ENCODE data around the gene OXSM. TPM values are rescaled to one million over a fixed set of nuclear protein-coding genes. Genes with fewer than 3 reads are reported as not detected.

The OXSM gene
- polyA plus RNA-seq, 3 donors: 2.9 to 8.2 (median 4.5) TPM

DNA sequence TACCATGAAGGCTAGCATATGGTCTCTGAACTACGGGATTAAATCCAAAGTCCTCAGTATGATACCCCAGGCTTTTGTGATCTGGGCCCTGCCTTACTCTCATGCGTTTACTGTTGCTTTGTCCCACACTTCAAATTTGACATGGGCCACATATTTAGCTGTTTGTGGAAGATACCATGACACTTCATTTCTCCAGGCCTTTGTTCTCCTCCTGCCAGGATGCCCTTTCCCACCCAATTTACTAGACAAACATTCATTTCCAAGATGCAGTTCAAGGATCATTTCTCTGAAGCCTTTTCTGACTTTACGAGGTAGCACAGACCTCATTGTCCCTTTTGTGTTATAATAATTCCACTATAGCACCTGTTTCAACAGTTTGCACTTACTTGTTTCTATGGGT is 2.2 kb upstream of the OXSM start:
- no peak for DNase-seq
- Histone ChIP-seq H3K4me1 (ENCODE audit: control insufficient read depth in 1 of 2, insufficient read depth in 2 of 2, low read length in 2 of 2) (peaks cover 23 to 29% of the 10 kb centered on the region in 2 donors), H4K20me1 (ENCODE audit: insufficient read depth, low read length) (no peaks in the 10 kb centered on the region), H3K4me2 (replicated peaks; ENCODE audit: extremely low read depth, low read length, poor library complexity, severe bottlenecking) (no peak overlapping the region), H3K27ac (ENCODE audit: low read depth in 1 of 2, low read length in 2 of 2) (no peak overlapping the region), H3K27me3 (ENCODE audit: control insufficient read depth in 2 of 2, insufficient read depth in 2 of 2, low read length in 2 of 2) (no peaks in the 10 kb centered on the region), H3K79me2 (ENCODE audit: insufficient read depth, low read length) (peaks cover 23% of the 10 kb centered on the region), H3K9ac (ENCODE audit: insufficient read depth, low read length, poor library complexity, severe bottlenecking) (no peak overlapping the region), H3K4me3 (replicated peaks in 1 of 3; ENCODE audit: low read depth in 2 of 3, low read length in 3 of 3) (no peak overlapping the region), H3K36me3 (replicated peaks in 1 of 2; ENCODE audit: control insufficient read depth in 1 of 2, insufficient read depth in 2 of 2, low read length in 2 of 2) (no peaks in the 10 kb centered on the region), H2AFZ (ENCODE audit: insufficient read depth, low read depth, low read length, poor library complexity, severe bottlenecking) (no peak overlapping the region), H3K9me3 (replicated peaks in 1 of 2; ENCODE audit: control insufficient read depth in 1 of 2, insufficient read depth in 1 of 2, low read length in 2 of 2) (no peaks in the 10 kb centered on the region)
- TF ChIP-seq, protein P1, sequence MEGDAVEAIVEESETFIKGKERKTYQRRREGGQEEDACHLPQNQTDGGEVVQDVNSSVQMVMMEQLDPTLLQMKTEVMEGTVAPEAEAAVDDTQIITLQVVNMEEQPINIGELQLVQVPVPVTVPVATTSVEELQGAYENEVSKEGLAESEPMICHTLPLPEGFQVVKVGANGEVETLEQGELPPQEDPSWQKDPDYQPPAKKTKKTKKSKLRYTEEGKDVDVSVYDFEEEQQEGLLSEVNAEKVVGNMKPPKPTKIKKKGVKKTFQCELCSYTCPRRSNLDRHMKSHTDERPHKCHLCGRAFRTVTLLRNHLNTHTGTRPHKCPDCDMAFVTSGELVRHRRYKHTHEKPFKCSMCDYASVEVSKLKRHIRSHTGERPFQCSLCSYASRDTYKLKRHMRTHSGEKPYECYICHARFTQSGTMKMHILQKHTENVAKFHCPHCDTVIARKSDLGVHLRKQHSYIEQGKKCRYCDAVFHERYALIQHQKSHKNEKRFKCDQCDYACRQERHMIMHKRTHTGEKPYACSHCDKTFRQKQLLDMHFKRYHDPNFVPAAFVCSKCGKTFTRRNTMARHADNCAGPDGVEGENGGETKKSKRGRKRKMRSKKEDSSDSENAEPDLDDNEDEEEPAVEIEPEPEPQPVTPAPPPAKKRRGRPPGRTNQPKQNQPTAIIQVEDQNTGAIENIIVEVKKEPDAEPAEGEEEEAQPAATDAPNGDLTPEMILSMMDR (IDR thresholded peaks at IDR 0.05): no peak
- WGBS (ENCODE audit: insufficient coverage): 100% methylated on average over 2 of the region's 3 CpGs
- intact Hi-C loops (cut with micrococcal nuclease): no loop called here
- peak overlapping the region in 1 of 7 donors; percentile 64 for H3K27ac Mint-ChIP-seq
- H3K4me1 Mint-ChIP-seq: peaks cover 28% of the 10 kb centered on the region
- peaks cover 0 to 2% (median 0%) of the 10 kb centered on the region in 3 donors for H3K27me3 Mint-ChIP-seq (ENCODE audit: low read depth in 3 of 3)
- H3K4me3 Mint-ChIP-seq: no peak overlapping the region
- no peaks in the 10 kb centered on the region for H3K36me3 Mint-ChIP-seq
- no peaks in the 10 kb centered on the region for H3K9me3 Mint-ChIP-seq

DNA sequence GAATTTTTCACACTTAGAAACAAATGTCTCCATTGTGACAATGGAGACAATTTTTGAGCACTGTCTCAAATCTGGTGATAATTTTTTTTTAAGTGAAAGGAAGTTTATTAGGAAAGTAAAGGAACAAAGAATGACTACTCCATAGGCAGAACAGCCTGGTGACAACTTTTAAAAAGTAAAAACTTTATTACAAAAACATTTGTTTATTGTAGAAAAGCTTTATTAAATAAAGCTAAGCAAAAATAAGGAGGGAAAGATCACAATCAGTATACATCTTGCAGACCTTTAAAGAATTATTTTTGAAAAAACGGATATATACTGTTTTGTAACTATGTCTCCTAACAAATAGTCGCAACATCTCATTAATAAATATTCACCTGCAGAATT is 688 bp upstream of the OXSM start:
- Histone ChIP-seq H3K27ac (ENCODE audit: low read depth in 1 of 2, low read length in 2 of 2) (peak overlapping the region in 1 of 2 donors; percentile 95), H4K20me1 (ENCODE audit: insufficient read depth, low read length) (no peaks in the 10 kb centered on the region), H3K9me3 (replicated peaks in 1 of 2; ENCODE audit: control insufficient read depth in 1 of 2, insufficient read depth in 1 of 2, low read length in 2 of 2) (no peaks in the 10 kb centered on the region), H3K4me2 (replicated peaks; ENCODE audit: extremely low read depth, low read length, poor library complexity, severe bottlenecking) (peak overlapping the region; percentile 83), H3K27me3 (ENCODE audit: control insufficient read depth in 2 of 2, insufficient read depth in 2 of 2, low read length in 2 of 2) (no peaks in the 10 kb centered on the region), H2AFZ (ENCODE audit: insufficient read depth, low read depth, low read length, poor library complexity, severe bottlenecking) (peak overlapping the region; percentile 85), H3K79me2 (ENCODE audit: insufficient read depth, low read length) (peaks cover 19% of the 10 kb centered on the region), H3K4me3 (replicated peaks in 1 of 3; ENCODE audit: low read depth in 2 of 3, low read length in 3 of 3) (peak overlapping the region; percentile 86 to 95 (median 92)), H3K36me3 (replicated peaks in 1 of 2; ENCODE audit: control insufficient read depth in 1 of 2, insufficient read depth in 2 of 2, low read length in 2 of 2) (peaks cover 4 to 7% of the 10 kb centered on the region in 2 donors), H3K9ac (ENCODE audit: insufficient read depth, low read length, poor library complexity, severe bottlenecking) (peak overlapping the region; percentile 81), H3K4me1 (ENCODE audit: control insufficient read depth in 1 of 2, insufficient read depth in 2 of 2, low read length in 2 of 2) (peaks cover 17 to 20% of the 10 kb centered on the region in 2 donors)
- Mint-ChIP-seq H3K36me3 (peaks cover 0 to 3% of the 10 kb centered on the region in 2 donors), H3K4me3 (peak overlapping the region; percentile 95 to 98), H3K9me3 (no peaks in the 10 kb centered on the region), H3K27ac (peak overlapping the region in 5 of 7 donors; percentile 92 to 98 (median 96)), H3K4me1 (peaks cover 23% of the 10 kb centered on the region), H3K27me3 (ENCODE audit: low read depth in 3 of 3) (peaks cover 0 to 2% (median 0%) of the 10 kb centered on the region in 3 donors)
- 29% methylated on average over 1 of the region's 2 CpGs for WGBS (ENCODE audit: insufficient coverage)
- DNase-seq: no peak
- TF ChIP-seq, protein P1 (IDR thresholded peaks at IDR 0.05): no peak
- intact Hi-C loops (cut with micrococcal nuclease): no loop called here

Data from CD14-positive monocyte (primary cell).